KOPT-K1 (cell line): ENCODE data around the gene ATOSB.
A peak's percentile ranks its signal among the peaks of the same experiment; 100 is the strongest.

Experiments used
- H3K27ac ChIP-seq: fragments of 200-600 bp; sonication (generic); 2 replicates; pipeline ENCODE4 v1.5.1; 2016; ENCODE audit warnings: antibody characterized with exemption, mild to moderate bottlenecking, low read depth, low read length; ENCODE audit not compliant: poor library complexity, severe bottlenecking
- H3K36me3 ChIP-seq: fragments of 200-600 bp; sonication (generic); 2 replicates; pipeline ENCODE4 v1.5.1; 2017; ENCODE audit warnings: antibody characterized with exemption, mild to moderate bottlenecking, low read length, moderate library complexity; ENCODE audit not compliant: insufficient read depth
- H3K9me3 ChIP-seq: fragments of 200-600 bp; sonication (generic); 2 replicates; pipeline ENCODE4 v1.5.1; 2017; ENCODE audit warnings: antibody characterized with exemption, low read length, mild to moderate bottlenecking; ENCODE audit not compliant: insufficient read depth, poor library complexity, severe bottlenecking

Gene ATOSB

GRCh38 chr9:35135988-35136387 lies 20.3 kb upstream of the ATOSB start:
- H3K9me3 ChIP-seq = peaks cover 21% of the 10 kb centered on the region

GRCh38 chr9:35134920-35135319 lies 19.3 kb upstream of the ATOSB start:
- H3K9me3 ChIP-seq = peaks cover 24% of the 10 kb centered on the region
- H3K36me3 ChIP-seq = no peaks in the 10 kb centered on the region
- H3K27ac ChIP-seq = no peak overlapping the region

More at GRCh38 chr9:35135988-35136387, 20.3 kb upstream of the ATOSB start:
- no peak overlapping the region for H3K27ac ChIP-seq
- no peaks in the 10 kb centered on the region for H3K36me3 ChIP-seq

GRCh38 chr9:35116898-35117551 lies 1.4 kb upstream of the ATOSB start:
- H3K27ac ChIP-seq = no peak overlapping the region
- H3K9me3 ChIP-seq = no peaks in the 10 kb centered on the region
- H3K36me3 ChIP-seq = no peaks in the 10 kb centered on the region

- Histone ChIP-seq H3K36me3 (no peaks in the 10 kb centered on the region), H3K9me3 (no peaks in the 10 kb centered on the region), H3K27ac (no peak overlapping the region)
Observed at GRCh38 chr9:35116539-35116897, 856 bp upstream of the ATOSB start.

- Histone ChIP-seq H3K27ac (peak overlapping the region; percentile 69), H3K9me3 (no peaks in the 10 kb centered on the region), H3K36me3 (no peaks in the 10 kb centered on the region)
Observed at GRCh38 chr9:35114840-35115628, 628 bp downstream of the ATOSB start.

- no peaks in the 10 kb centered on the region for H3K36me3 ChIP-seq
- peak overlapping the region; percentile 69 for H3K27ac ChIP-seq
- H3K9me3 ChIP-seq = no peaks in the 10 kb centered on the region
Observed at GRCh38 chr9:35114113-35114839, 1.4 kb downstream of the ATOSB start.

- no peak overlapping the region for H3K27ac ChIP-seq
- no peaks in the 10 kb centered on the region for H3K36me3 ChIP-seq
- no peaks in the 10 kb centered on the region for H3K9me3 ChIP-seq
Observed at GRCh38 chr9:35112257-35113020, 3.2 kb downstream of the ATOSB start.

- Histone ChIP-seq H3K36me3 (no peaks in the 10 kb centered on the region), H3K27ac (peak overlapping the region; percentile 37), H3K9me3 (no peaks in the 10 kb centered on the region)
Observed at GRCh38 chr9:35111001-35111933, 4.4 kb downstream of the ATOSB start.

GRCh38 chr9:35110327-35110761 lies 5.3 kb downstream of the ATOSB start:
- H3K27ac ChIP-seq = no peak overlapping the region
- no peaks in the 10 kb centered on the region for H3K9me3 ChIP-seq
- no peaks in the 10 kb centered on the region for H3K36me3 ChIP-seq

GRCh38 chr9:35108946-35109575 lies 6.6 kb downstream of the ATOSB start:
- Histone ChIP-seq H3K27ac (no peak overlapping the region), H3K36me3 (no peaks in the 10 kb centered on the region), H3K9me3 (no peaks in the 10 kb centered on the region)

GRCh38 chr9:35108461-35108860 lies 7.2 kb downstream of the ATOSB start:
- no peaks in the 10 kb centered on the region for H3K9me3 ChIP-seq
- no peaks in the 10 kb centered on the region for H3K36me3 ChIP-seq
- no peak overlapping the region for H3K27ac ChIP-seq

- no peak overlapping the region for H3K27ac ChIP-seq
- no peaks in the 10 kb centered on the region for H3K9me3 ChIP-seq
- no peaks in the 10 kb centered on the region for H3K36me3 ChIP-seq
Observed at GRCh38 chr9:35107297-35108290, 8.1 kb downstream of the ATOSB start.

- H3K9me3 ChIP-seq = no peaks in the 10 kb centered on the region
- no peak overlapping the region for H3K27ac ChIP-seq
- peaks cover 6% of the 10 kb centered on the region for H3K36me3 ChIP-seq
Observed at GRCh38 chr9:35106343-35106730, 9.3 kb downstream of the ATOSB start.
